IPS-NIHi11 (cell line): ENCODE measurements around the gene SERPING1.

ENCODE experiments used
- DNase-seq: peaks from one replicate; pipeline ENCODE4 v3.0.0; 2012; ENCODE audit warnings: mixed read lengths, low spot score

Gene SERPING1

DNA sequence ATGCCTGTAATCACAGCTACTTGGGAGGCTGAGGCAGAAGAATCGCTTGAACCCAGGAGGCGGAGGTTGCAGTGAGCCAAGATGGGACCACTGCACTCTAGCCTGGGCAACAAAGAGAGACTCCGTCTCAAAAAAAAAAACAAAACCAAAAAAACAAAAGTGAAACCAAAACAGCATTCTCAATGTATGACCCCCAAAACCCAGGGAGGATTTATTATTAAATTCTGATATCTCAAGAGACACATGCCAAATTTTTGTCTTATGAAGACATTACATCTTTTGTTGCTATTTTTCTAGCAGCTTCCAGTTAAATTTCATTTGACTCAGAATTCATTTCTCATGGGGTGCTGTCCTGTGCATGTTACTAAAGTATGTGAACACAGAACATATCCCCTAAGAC is 55.2 kb downstream of the SERPING1 start:
- DNase-seq, result no peak

- DNase-seq, result no peak
Measured at GRCh38 chr11:57653163-57653562, 55.7 kb downstream of the SERPING1 start.

GRCh38 chr11:57656885-57657193 is 59.4 kb downstream of the SERPING1 start:
- DNase-seq, result no peak

GRCh38 chr11:57657194-57658022 is 59.9 kb downstream of the SERPING1 start, which contains the start of gene CLP1:
TSS of gene CLP1 (plus strand) at chr11:57657762. CDS start at chr11:57659477, 1,715 bp downstream.
- peak; percentile 90 for DNase-seq

DNA sequence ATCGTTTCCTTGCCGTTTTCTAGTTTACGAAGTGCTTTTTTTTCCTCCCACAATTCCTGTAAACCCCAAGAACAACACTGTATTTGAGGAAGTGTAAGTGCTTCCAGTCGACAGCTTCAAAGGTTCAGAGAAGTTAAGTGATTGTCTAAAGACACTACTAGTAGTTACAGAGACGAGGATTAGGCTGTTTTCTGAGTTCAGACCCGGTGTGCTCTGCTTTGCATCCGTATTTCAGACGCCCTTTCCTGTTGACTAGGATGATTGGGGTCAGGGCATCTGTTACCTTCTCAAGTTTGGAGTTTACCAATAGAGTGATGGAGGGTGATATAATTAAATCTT is 60.5 kb downstream of the SERPING1 start:
- no peak for DNase-seq

DNA sequence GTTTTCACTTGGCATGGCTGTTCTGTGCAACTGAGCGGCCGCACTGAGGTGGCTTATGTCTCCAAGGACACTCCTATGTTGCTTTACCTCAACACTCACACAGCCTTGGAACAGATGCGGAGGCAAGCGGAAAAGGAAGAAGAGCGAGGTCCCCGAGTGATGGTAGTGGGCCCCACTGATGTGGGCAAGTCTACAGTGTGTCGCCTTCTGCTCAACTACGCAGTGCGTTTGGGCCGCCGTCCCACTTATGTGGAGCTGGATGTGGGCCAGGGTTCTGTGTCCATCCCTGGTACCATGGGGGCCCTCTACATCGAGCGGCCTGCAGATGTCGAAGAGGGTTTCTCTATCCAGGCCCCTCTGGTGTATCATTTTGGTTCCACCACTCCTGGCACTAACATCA is 62.2 kb downstream of the SERPING1 start:
- no peak for DNase-seq

DNA sequence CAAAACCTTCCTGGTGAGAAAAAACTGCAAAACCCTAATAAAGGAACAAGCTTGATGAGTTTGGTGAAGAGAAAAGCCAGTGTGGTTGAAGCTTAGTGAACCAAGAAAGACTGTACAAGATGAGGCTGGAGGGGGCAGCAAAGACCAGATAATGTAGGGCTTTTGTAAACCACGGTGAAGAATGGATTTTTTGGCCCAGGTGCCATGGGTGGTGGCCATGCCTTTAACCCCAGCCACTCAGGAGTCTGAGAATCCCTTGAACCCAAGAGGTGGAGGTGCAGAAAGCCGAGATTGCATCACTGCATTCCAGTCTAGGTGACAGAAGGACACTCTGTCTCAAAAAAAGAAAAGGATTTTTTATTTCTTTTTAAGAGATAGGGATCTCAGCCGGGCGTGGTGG is 65.4 kb downstream of the SERPING1 start:
- no peak for DNase-seq

DNA sequence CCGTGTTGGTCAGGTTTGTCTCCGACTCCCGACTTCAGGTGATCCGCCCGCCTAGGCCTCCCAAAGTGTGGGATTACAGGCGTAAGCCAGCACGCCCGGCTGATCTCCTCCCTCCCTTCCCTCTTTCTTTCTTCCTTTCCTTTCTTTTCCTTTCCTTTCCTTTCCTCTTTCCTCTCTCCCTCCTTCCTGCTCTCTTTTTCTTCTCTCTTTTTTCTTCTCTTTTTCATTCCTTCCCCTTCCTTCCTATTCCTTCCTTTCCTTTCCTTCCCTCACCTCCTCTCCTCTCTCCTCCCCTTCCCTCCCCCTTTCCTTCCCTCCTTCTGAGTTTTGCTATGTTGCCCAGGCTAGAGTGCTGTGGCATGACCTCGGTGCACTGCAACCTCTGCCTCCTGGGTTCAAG is 66.5 kb downstream of the SERPING1 start:
- no peak for DNase-seq
